WI38 (cell line): ENCODE results near the gene PLAU.
"Not testable (repeated sequence)": the region's sequence is repeated elsewhere in the genome, so short reads cannot be mapped to it uniquely, and the experiment has no call there.

Experiments
- H3K4me3 ChIP-seq: 2 replicates; pipeline ENCODE4 v1.5.1; 2011; ENCODE audit warnings: low read depth, mild to moderate bottlenecking, control low read depth, low read length
- CTCF ChIP-seq: IDR thresholded peaks from 2 replicates; pipeline ENCODE4 v1.5.1; 2012; ENCODE audit warnings: low read depth, mild to moderate bottlenecking, control low read depth, low read length

PLAU gene

GRCh38 chr10:73892310-73893030, 18.5 kb upstream of the PLAU start:
- TF ChIP-seq CTCF: no peak
- no peak overlapping the region for H3K4me3 ChIP-seq

GRCh38 chr10:73893426-73893825, 17.5 kb upstream of the PLAU start:
- H3K4me3 ChIP-seq: no peak overlapping the region
- TF ChIP-seq CTCF: no peak

- H3K4me3 ChIP-seq: no peak overlapping the region
- TF ChIP-seq CTCF: no peak
Measured at GRCh38 chr10:73894245-73894971, 16.5 kb upstream of the PLAU start.

- not testable (repeated sequence) for H3K4me3 ChIP-seq
Measured at GRCh38 chr10:73895381-73895780, 15.6 kb upstream of the PLAU start.

- no peak for TF ChIP-seq CTCF
- no peak overlapping the region for H3K4me3 ChIP-seq
Measured at GRCh38 chr10:73897693-73898092, 13.2 kb upstream of the PLAU start.

GRCh38 chr10:73898730-73899410, 12.1 kb upstream of the PLAU start:
- TF ChIP-seq CTCF: no peak
- no peak overlapping the region for H3K4me3 ChIP-seq

GRCh38 chr10:73899423-73899822, 11.5 kb upstream of the PLAU start:
- no peak for TF ChIP-seq CTCF
- no peak overlapping the region for H3K4me3 ChIP-seq
